ENCODE data around the gene TAS2R43.
"Not testable (repeated sequence)": the region's sequence is repeated elsewhere in the genome, so short reads cannot be mapped to it uniquely, and the experiment has no call there.

TAS2R43 gene

DNA sequence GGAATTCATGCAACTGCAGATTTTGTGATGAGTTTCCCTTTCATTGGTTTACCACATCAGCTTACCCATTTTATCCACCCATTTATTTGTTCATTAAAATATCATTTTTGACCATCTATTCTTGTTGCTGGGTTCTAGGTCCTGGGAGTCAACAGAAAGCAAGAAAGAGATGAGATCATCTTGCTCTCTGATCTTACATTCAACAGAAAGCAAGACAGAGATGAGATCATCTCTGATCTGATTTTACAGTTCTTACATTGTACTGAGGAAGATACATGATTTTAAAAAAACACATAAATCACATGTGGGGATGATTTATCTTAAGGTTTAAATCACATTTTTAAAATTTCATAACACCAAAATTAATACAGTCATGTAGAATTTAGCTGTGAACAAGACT, 32.3 kb downstream of the TAS2R43 start:
- Histone ChIP-seq H2AFZ (ENCODE audit: low read length) (no peak overlapping the region), H3K14ac (ENCODE audit: low read length) (no peak overlapping the region), H3K27me3 (ENCODE audit: control insufficient read depth in 3 of 3, insufficient read depth in 3 of 3, low read depth in 1 of 3, low read length in 3 of 3) (no peaks in the 10 kb centered on the region), H3K27ac (replicated peaks; ENCODE audit: low read length) (no peak overlapping the region), H2BK5ac (ENCODE audit: low read length) (no peak overlapping the region), H3K79me1 (ENCODE audit: low read depth, low read length) (peaks cover 4% of the 10 kb centered on the region), H2BK12ac (ENCODE audit: low read length) (no peak overlapping the region), H3K36me3 (replicated peaks in 1 of 2; ENCODE audit: control insufficient read depth in 2 of 2, insufficient read depth in 2 of 2, low read length in 2 of 2) (peaks cover 0 to 6% of the 10 kb centered on the region in 2 donors), H3K9me3 (replicated peaks in 1 of 2; ENCODE audit: control insufficient read depth in 2 of 2, insufficient read depth in 1 of 2, low read depth in 1 of 2, low read length in 2 of 2) (peaks cover 0 to 2% of the 10 kb centered on the region in 2 donors), H4K8ac (ENCODE audit: low read depth, low read length) (no peak overlapping the region), H3K9ac (ENCODE audit: low read depth, low read length, poor library complexity) (no peak overlapping the region), H3K4me2 (ENCODE audit: insufficient read depth, low read length, poor library complexity, severe bottlenecking) (no peak overlapping the region), H2BK15ac (ENCODE audit: low read length) (no peak overlapping the region), H3K23ac (ENCODE audit: low read depth, low read length, poor library complexity) (no peak overlapping the region), H3K4me1 (ENCODE audit: control insufficient read depth in 2 of 2, insufficient read depth in 1 of 2, low read depth in 1 of 2, low read length in 2 of 2) (no peaks in the 10 kb centered on the region), H2BK120ac (ENCODE audit: low read depth, low read length) (no peak overlapping the region), H3K4me3 (ENCODE audit: low read length in 2 of 2) (no peak overlapping the region), H4K91ac (ENCODE audit: low read depth, low read length, poor library complexity) (no peak overlapping the region), H3K18ac (ENCODE audit: low read length) (no peak overlapping the region), H2AK5ac (ENCODE audit: low read depth, low read length) (no peak overlapping the region), H3K4ac (ENCODE audit: low read length) (no peak overlapping the region)
- DNase-seq (ENCODE audit: low spot score), result no peak

DNA sequence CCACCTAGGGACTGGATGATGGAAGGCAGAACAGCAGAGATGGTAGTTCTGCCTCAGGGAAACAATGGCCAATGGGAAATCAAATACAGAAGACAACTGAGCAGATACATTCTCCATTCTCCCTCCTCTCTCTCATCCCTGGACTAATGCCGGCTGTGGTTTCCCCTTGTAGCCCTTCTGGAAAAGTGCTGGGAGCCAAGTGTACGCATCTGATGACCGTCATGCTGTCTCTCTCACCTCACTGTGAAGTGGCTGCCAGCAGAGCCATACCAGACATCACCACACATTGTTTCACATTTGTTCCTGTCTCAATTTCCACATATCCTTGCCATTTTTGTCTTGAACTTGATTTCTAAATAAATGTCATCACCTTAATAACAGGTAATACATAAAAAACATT, 33.1 kb downstream of the TAS2R43 start:
- Histone ChIP-seq H3K27ac (replicated peaks; ENCODE audit: low read length) (no peak overlapping the region), H2BK12ac (ENCODE audit: low read length) (no peak overlapping the region), H3K23ac (ENCODE audit: low read depth, low read length, poor library complexity) (no peak overlapping the region), H3K4me2 (ENCODE audit: insufficient read depth, low read length, poor library complexity, severe bottlenecking) (no peak overlapping the region), H3K36me3 (replicated peaks in 1 of 2; ENCODE audit: control insufficient read depth in 2 of 2, insufficient read depth in 2 of 2, low read length in 2 of 2) (peaks cover 0 to 6% of the 10 kb centered on the region in 2 donors), H2AK5ac (ENCODE audit: low read depth, low read length) (no peak overlapping the region), H3K14ac (ENCODE audit: low read length) (no peak overlapping the region), H2BK5ac (ENCODE audit: low read length) (no peak overlapping the region), H3K4ac (ENCODE audit: low read length) (no peak overlapping the region), H4K91ac (ENCODE audit: low read depth, low read length, poor library complexity) (no peak overlapping the region), H3K4me3 (ENCODE audit: low read length in 2 of 2) (no peak overlapping the region), H3K18ac (ENCODE audit: low read length) (no peak overlapping the region), H3K9me3 (replicated peaks in 1 of 2; ENCODE audit: control insufficient read depth in 2 of 2, insufficient read depth in 1 of 2, low read depth in 1 of 2, low read length in 2 of 2) (no peaks in the 10 kb centered on the region), H3K9ac (ENCODE audit: low read depth, low read length, poor library complexity) (no peak overlapping the region), H3K79me1 (ENCODE audit: low read depth, low read length) (peaks cover 4% of the 10 kb centered on the region), H3K27me3 (ENCODE audit: control insufficient read depth in 3 of 3, insufficient read depth in 3 of 3, low read depth in 1 of 3, low read length in 3 of 3) (no peaks in the 10 kb centered on the region), H2AFZ (ENCODE audit: low read length) (no peak overlapping the region), H4K8ac (ENCODE audit: low read depth, low read length) (no peak overlapping the region), H2BK15ac (ENCODE audit: low read length) (no peak overlapping the region), H3K4me1 (ENCODE audit: control insufficient read depth in 2 of 2, insufficient read depth in 1 of 2, low read depth in 1 of 2, low read length in 2 of 2) (no peaks in the 10 kb centered on the region), H2BK120ac (ENCODE audit: low read depth, low read length) (no peak overlapping the region)
- no peak for DNase-seq (ENCODE audit: low spot score)
- no CpG with 5 or more reads among the region's 3 CpGs for WGBS, 2 donors (ENCODE audit: extremely low coverage in 2 of 2, insufficient read length in 2 of 2, insufficient replicate concordance in 1 of 2)

GRCh38 chr12:11055306-11055705, 36.8 kb downstream of the TAS2R43 start:
- H3K4ac ChIP-seq (ENCODE audit: low read length), result no peak overlapping the region
- no peak overlapping the region for H2BK120ac ChIP-seq (ENCODE audit: low read depth, low read length)
- no peak overlapping the region for H3K4me3 ChIP-seq (ENCODE audit: low read length in 2 of 2)
- no peak overlapping the region for H2AFZ ChIP-seq (ENCODE audit: low read length)
- H3K4me2 ChIP-seq (ENCODE audit: insufficient read depth, low read length, poor library complexity, severe bottlenecking), result no peak overlapping the region
- no CpG with 5 or more reads among the region's 2 CpGs for WGBS, 2 donors (ENCODE audit: extremely low coverage in 2 of 2, insufficient read length in 2 of 2, insufficient replicate concordance in 1 of 2)
- no peak overlapping the region for H2BK12ac ChIP-seq (ENCODE audit: low read length)
- no peaks in the 10 kb centered on the region for H3K4me1 ChIP-seq (ENCODE audit: control insufficient read depth in 2 of 2, insufficient read depth in 1 of 2, low read depth in 1 of 2, low read length in 2 of 2)
- H4K8ac ChIP-seq (ENCODE audit: low read depth, low read length), result no peak overlapping the region
- peaks cover 4 to 31% of the 10 kb centered on the region in 2 donors for H3K9me3 ChIP-seq (replicated peaks in 1 of 2; ENCODE audit: control insufficient read depth in 2 of 2, insufficient read depth in 1 of 2, low read depth in 1 of 2, low read length in 2 of 2)
- DNase-seq (ENCODE audit: low spot score), result no peak
- no peak overlapping the region for H4K91ac ChIP-seq (ENCODE audit: low read depth, low read length, poor library complexity)
- H2AK5ac ChIP-seq (ENCODE audit: low read depth, low read length), result no peak overlapping the region
- no peak overlapping the region for H3K18ac ChIP-seq (ENCODE audit: low read length)
- peaks cover 4% of the 10 kb centered on the region for H3K79me1 ChIP-seq (ENCODE audit: low read depth, low read length)
- H2BK5ac ChIP-seq (ENCODE audit: low read length), result no peak overlapping the region
- H2BK15ac ChIP-seq (ENCODE audit: low read length), result no peak overlapping the region
- no peak overlapping the region for H3K9ac ChIP-seq (ENCODE audit: low read depth, low read length, poor library complexity)
- H3K14ac ChIP-seq (ENCODE audit: low read length), result no peak overlapping the region
- peaks cover 2 to 18% of the 10 kb centered on the region in 2 donors for H3K36me3 ChIP-seq (replicated peaks in 1 of 2; ENCODE audit: control insufficient read depth in 2 of 2, insufficient read depth in 2 of 2, low read length in 2 of 2)
- no peak overlapping the region for H3K27ac ChIP-seq (replicated peaks; ENCODE audit: low read length)
- H3K27me3 ChIP-seq (ENCODE audit: control insufficient read depth in 3 of 3, insufficient read depth in 3 of 3, low read depth in 1 of 3, low read length in 3 of 3), result no peaks in the 10 kb centered on the region
- H3K23ac ChIP-seq (ENCODE audit: low read depth, low read length, poor library complexity), result no peak overlapping the region

DNA sequence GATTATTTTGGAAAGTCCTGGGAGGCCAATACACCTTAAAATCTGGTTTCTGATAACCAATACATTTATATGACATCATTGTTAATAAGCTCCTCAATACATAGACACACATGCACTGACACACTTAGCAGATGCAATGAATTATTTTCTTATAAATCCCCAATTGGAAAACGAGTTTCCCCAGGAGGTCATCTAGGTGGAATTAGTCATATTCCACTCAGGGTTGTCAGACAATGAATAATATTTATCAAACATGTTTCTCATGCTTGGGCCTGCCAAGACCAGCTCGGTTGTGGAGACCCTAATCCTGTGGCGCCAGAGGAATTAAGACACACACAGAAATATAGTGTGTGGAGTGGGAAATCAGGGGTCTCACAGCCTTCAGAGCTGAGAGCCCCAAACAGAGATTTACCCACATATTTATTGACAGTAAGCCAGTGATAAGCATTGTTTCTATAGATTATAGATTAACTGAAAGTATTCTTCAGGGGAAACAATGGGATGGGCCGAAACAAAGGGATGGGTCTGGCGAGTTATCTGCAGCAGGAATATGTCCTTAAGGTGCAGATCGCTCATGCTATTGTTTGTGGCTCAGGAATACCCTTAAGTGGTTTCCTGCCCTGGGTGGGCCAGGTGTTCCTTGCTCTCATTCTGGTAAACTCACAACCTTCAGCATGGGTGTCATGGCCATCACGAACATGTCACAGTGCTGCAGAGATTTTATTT, 42.1 kb downstream of the TAS2R43 start:
- not testable (repeated sequence) for H4K8ac ChIP-seq (ENCODE audit: low read depth, low read length); H2BK120ac ChIP-seq (ENCODE audit: low read depth, low read length); H3K4me1 ChIP-seq (ENCODE audit: control insufficient read depth in 2 of 2, insufficient read depth in 1 of 2, low read depth in 1 of 2, low read length in 2 of 2); H3K18ac ChIP-seq (ENCODE audit: low read length); H2AK5ac ChIP-seq (ENCODE audit: low read depth, low read length); H3K23ac ChIP-seq (ENCODE audit: low read depth, low read length, poor library complexity); DNase-seq (ENCODE audit: low spot score); H2BK12ac ChIP-seq (ENCODE audit: low read length); H3K14ac ChIP-seq (ENCODE audit: low read length); H3K4me2 ChIP-seq (ENCODE audit: insufficient read depth, low read length, poor library complexity, severe bottlenecking); H4K91ac ChIP-seq (ENCODE audit: low read depth, low read length, poor library complexity); H3K27me3 ChIP-seq (ENCODE audit: control insufficient read depth in 3 of 3, insufficient read depth in 3 of 3, low read depth in 1 of 3, low read length in 3 of 3); H3K27ac ChIP-seq (replicated peaks; ENCODE audit: low read length); H3K79me1 ChIP-seq (ENCODE audit: low read depth, low read length); H2BK5ac ChIP-seq (ENCODE audit: low read length); H3K9ac ChIP-seq (ENCODE audit: low read depth, low read length, poor library complexity); H3K4me3 ChIP-seq (ENCODE audit: low read length in 2 of 2); H3K4ac ChIP-seq (ENCODE audit: low read length); H2BK15ac ChIP-seq (ENCODE audit: low read length); H2AFZ ChIP-seq (ENCODE audit: low read length)
- Histone ChIP-seq H3K9me3 (replicated peaks in 1 of 2; ENCODE audit: control insufficient read depth in 2 of 2, insufficient read depth in 1 of 2, low read depth in 1 of 2, low read length in 2 of 2) (peaks cover 4 to 37% of the 10 kb centered on the region in 2 donors), H3K36me3 (replicated peaks in 1 of 2; ENCODE audit: control insufficient read depth in 2 of 2, insufficient read depth in 2 of 2, low read length in 2 of 2) (peaks cover 4 to 37% of the 10 kb centered on the region in 2 donors)
- WGBS, 2 donors (ENCODE audit: extremely low coverage in 2 of 2, insufficient read length in 2 of 2, insufficient replicate concordance in 1 of 2), result no CpG with 5 or more reads among the region's 7 CpGs
